K562 treated with DMSO at 1 percent for 24 hours (cell line): Measurements from ENCODE around the gene TCP11X2. TPM values are rescaled to one million over a fixed set of nuclear protein-coding genes. Genes with fewer than 3 reads are reported as not detected.

Experiments used
- total RNA-seq: library from RNA; unstranded; fragments of 300-600 nt; gene quantifications from 2 replicates; pipeline ENCODE4 v1.2.3, GENCODE V29; 2022; ENCODE audit warnings: low read depth; ENCODE audit not compliant: insufficient read depth

Gene TCP11X2
- not detected in 2 replicates for total RNA-seq

DNA sequence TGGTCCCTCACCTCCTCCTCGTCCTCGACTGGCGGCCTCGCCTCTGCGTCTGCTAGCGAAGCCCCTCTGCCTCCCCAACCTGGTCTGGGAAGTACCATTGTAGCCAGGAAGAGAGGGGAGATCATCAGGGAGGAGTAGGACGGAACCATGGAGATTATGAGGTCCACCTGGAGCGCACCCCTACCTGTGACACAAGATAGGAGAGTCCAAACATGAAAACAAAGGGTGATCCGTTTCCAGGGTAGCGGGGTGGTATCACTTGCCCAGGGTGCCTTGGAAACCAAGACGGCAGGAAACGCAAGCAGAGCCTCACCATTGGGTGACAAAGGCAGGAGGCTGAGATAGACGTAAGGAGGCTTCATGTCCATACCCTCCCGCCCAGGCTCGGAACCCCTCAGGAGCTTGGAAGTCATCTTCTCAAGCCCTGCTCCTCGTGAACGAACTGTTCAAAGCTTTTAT is at the start of gene TCP11X2:
TCP11X2 (minus strand) TSS at position 51 of the 459 bp plus-strand sequence.

DNA sequence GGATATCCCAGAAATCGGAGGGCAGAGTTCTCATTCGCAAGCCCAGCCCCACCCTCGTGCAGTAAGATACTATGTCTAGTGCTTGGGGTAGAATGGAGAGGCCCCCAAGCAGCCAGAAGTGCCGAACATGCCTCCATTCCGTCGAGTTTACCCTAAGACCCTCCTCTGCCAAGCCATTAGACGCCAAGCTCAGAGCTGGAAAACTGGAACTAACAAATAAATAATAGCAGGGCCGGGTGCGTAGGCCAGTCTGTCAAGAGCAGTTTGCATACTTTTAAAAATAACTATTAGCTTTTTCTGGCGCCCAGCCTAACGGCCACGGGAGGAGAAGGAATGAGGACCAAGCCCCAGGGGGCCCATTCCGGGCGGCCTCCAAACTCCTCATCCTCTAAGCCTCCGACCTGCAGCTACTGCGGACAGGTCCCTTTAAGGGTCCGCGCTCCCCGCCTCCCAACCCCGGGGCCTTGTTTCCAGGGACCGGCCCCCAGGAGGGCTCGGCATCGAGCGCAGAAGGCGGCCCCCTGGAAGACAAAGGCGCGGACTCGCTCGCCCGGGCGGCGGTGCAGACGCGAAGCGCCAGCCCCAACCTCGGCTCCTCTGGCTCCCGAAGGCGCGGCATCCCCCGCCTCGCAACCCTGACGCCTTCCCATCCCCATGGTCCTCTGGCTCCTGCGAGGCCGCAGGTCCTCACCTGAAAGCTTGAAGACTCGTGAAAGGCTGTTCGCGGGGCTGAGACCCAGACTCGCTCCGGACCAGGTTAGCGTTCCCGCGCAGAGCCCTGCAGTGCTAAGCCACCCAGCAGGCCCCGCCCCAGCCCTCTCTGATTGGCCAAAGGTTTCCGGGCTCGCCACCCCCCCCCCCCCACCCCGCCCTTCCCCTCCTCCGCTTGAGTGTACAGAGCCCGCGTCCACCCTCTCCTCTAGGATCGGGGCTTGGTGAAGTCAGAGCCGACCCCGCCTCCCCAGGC is 44.6 kb upstream of the TCP11X2 start, which contains the start of gene TMSB15A:
TMSB15A (minus strand) TSS at position 765 of the 967 bp plus-strand sequence.

DNA sequence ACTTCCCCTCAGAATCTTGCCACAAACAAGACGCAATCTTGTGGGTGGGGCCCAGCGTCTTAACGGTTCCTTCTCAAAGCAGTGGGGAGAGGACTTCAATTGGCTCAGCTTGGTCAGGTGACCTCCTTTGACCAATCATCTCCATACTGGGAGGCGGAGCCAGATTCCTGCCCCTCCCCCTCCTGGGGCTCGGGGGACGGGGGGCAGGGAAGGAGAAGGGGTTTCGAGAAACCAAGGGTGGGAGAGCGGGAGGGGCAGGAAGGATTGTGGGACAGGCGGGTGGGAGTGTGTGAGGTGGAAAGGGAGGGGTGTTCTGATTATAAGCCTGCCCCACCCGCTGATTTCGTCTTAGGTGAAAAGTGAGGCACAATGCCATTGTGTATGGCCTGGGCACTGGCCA is 31.7 kb downstream of the TCP11X2 start, which contains the start of gene NXF2B:
NXF2B (minus strand) TSS at position 101 of the 400 bp plus-strand sequence. CDS start 59,972 bp downstream, outside the sequence.

Other genes with a start within 250 kb of the TCP11X2 start
- gene NXF2, start 224.6 kb downstream of the TCP11X2 start, total RNA-seq = 7.6 and 14.1 TPM in 2 replicates
- gene NXF2B, start 31.8 kb downstream of the TCP11X2 start, total RNA-seq = 14.3 and 23.3 TPM in 2 replicates
- gene TMSB15A, start 44.9 kb upstream of the TCP11X2 start, total RNA-seq = 2.5 TPM in 1 of 2 replicates, not detected in the other
- gene ARMCX5, start 127.7 kb upstream of the TCP11X2 start, total RNA-seq = 6.8 and 12.1 TPM in 2 replicates
- 0.09 and 0.31 TPM in 2 replicates for gene GPRASP1, start 179.7 kb upstream of the TCP11X2 start, total RNA-seq
- 4.2 and 5.2 TPM in 2 replicates for gene GPRASP2, start 240.6 kb upstream of the TCP11X2 start, total RNA-seq
- 1.4 and 1.8 TPM in 2 replicates for gene GPRASP3, start 248.9 kb upstream of the TCP11X2 start, total RNA-seq